ENCODE data around the gene MTR.
"Not testable (repeated sequence)": the region's sequence is repeated elsewhere in the genome, so short reads cannot be mapped to it uniquely, and the experiment has no call there.

MTR gene

GRCh38 chr1:236896716-236897115 is 101.6 kb downstream of the MTR start:
- DNase-seq (ENCODE audit: low read depth): no peak
- no peak for TF ChIP-seq CTCF (IDR thresholded peaks at IDR 0.05; ENCODE audit: control insufficient read depth, insufficient read depth, low read depth, low read length, missing control alignments)
- no peak overlapping the region for H3K4me3 ChIP-seq (ENCODE audit: control insufficient read depth, low read depth, low read length)

- no peak overlapping the region for H3K4me3 ChIP-seq (ENCODE audit: control insufficient read depth, low read depth, low read length)
- no peak for TF ChIP-seq CTCF (IDR thresholded peaks at IDR 0.05; ENCODE audit: control insufficient read depth, insufficient read depth, low read depth, low read length, missing control alignments)
- DNase-seq (ENCODE audit: low read depth): peak; percentile 67
These were observed 110.0 kb downstream of the MTR start for GRCh38 chr1:236904892-236905741.

GRCh38 chr1:236907205-236907604 is 112.1 kb downstream of the MTR start:
- DNase-seq (ENCODE audit: low read depth): no peak
- H3K4me3 ChIP-seq (ENCODE audit: control insufficient read depth, low read depth, low read length): no peak overlapping the region
- TF ChIP-seq CTCF (IDR thresholded peaks at IDR 0.05; ENCODE audit: control insufficient read depth, insufficient read depth, low read depth, low read length, missing control alignments): no peak

- DNase-seq (ENCODE audit: low read depth): no peak
- no peak overlapping the region for H3K4me3 ChIP-seq (ENCODE audit: control insufficient read depth, low read depth, low read length)
- TF ChIP-seq CTCF (IDR thresholded peaks at IDR 0.05; ENCODE audit: control insufficient read depth, insufficient read depth, low read depth, low read length, missing control alignments): no peak
These were observed 113.6 kb downstream of the MTR start for GRCh38 chr1:236908669-236909068.

- not testable (repeated sequence) for DNase-seq (ENCODE audit: low read depth); H3K4me3 ChIP-seq (ENCODE audit: control insufficient read depth, low read depth, low read length)
These were observed 116.0 kb downstream of the MTR start for GRCh38 chr1:236911047-236911446.

GRCh38 chr1:236913371-236914037 is 118.4 kb downstream of the MTR start:
- DNase-seq (ENCODE audit: low read depth): no peak

More at GRCh38 chr1:236913371-236914037, 118.4 kb downstream of the MTR start:
- no peak overlapping the region for H3K4me3 ChIP-seq (ENCODE audit: control insufficient read depth, low read depth, low read length)
- TF ChIP-seq CTCF (IDR thresholded peaks at IDR 0.05; ENCODE audit: control insufficient read depth, insufficient read depth, low read depth, low read length, missing control alignments): no peak
